GM12873 (cell line): ENCODE data around the gene PHC3.

Experiments used
- CTCF ChIP-seq: IDR thresholded peaks from 2 replicates; pipeline ENCODE4 v1.5.1; 2012; ENCODE audit warnings: low read depth, mild to moderate bottlenecking, moderate library complexity, low read length, control low read depth; ENCODE audit not compliant: insufficient read depth; ENCODE audit errors: missing control alignments

The PHC3 gene

GRCh38 chr3:170159459-170159858 is 22.1 kb downstream of the PHC3 start:
- no peak for TF ChIP-seq CTCF

- TF ChIP-seq CTCF, result no peak
Measured at GRCh38 chr3:170155604-170156003, 25.9 kb downstream of the PHC3 start.

- TF ChIP-seq CTCF, result no peak
Measured at GRCh38 chr3:170154569-170155143, 26.9 kb downstream of the PHC3 start.

- no peak for TF ChIP-seq CTCF
Measured at GRCh38 chr3:170154084-170154483, 27.4 kb downstream of the PHC3 start.

- TF ChIP-seq CTCF, result no peak
Measured at GRCh38 chr3:170151536-170151935, 30.0 kb downstream of the PHC3 start.

GRCh38 chr3:170149016-170149415 is 32.5 kb downstream of the PHC3 start:
- TF ChIP-seq CTCF, result no peak

- no peak for TF ChIP-seq CTCF
Measured at GRCh38 chr3:170145278-170145677, 36.3 kb downstream of the PHC3 start.
